Mesenchymal stem cell (in vitro differentiated cells and primary cell): Measurements from ENCODE around the gene PRMT1.

ENCODE experiments used
- DNase-seq: peaks from one replicate; pipeline ENCODE4 v3.0.0-alpha.2; 2013
- H2AFZ ChIP-seq: one replicate; pipeline ENCODE4 v1.6.1; 2013; ENCODE audit warnings: low read depth, mild to moderate bottlenecking, control low read depth, inconsistent platforms, low read length, moderate library complexity
- H2AK5ac ChIP-seq: 2 replicates; pipeline ENCODE4 v1.6.1; 2013; ENCODE audit warnings: low read length, moderate library complexity, mild to moderate bottlenecking, inconsistent platforms; ENCODE audit not compliant: severe bottlenecking
- H2BK120ac ChIP-seq: one replicate; pipeline ENCODE4 v1.6.1; 2013; ENCODE audit warnings: low read depth, mild to moderate bottlenecking, inconsistent platforms, low read length, moderate library complexity
- H2BK12ac ChIP-seq, 2 experiments: one replicate each; pipeline ENCODE4 v1.6.1; 2013; ENCODE audit warnings: inconsistent platforms in 2 of 2, low read length in 2 of 2, mild to moderate bottlenecking in 2 of 2, moderate library complexity in 2 of 2, control low read depth in 1 of 2
- H2BK15ac ChIP-seq: one replicate; pipeline ENCODE4 v1.6.1; 2013; ENCODE audit warnings: mild to moderate bottlenecking, low read depth, inconsistent platforms; ENCODE audit not compliant: poor library complexity, severe bottlenecking
- H2BK5ac ChIP-seq: 2 replicates; pipeline ENCODE4 v1.6.1; 2013; ENCODE audit warnings: low read depth, mild to moderate bottlenecking, low read length, control low read depth, inconsistent platforms; ENCODE audit not compliant: poor library complexity, severe bottlenecking
- H3K14ac ChIP-seq, 2 experiments: one replicate each; pipeline ENCODE4 v1.6.1; 2013; ENCODE audit warnings: inconsistent platforms in 2 of 2, low read length in 2 of 2, control low read depth in 1 of 2, mild to moderate bottlenecking in 1 of 2, moderate library complexity in 1 of 2
- H3K18ac ChIP-seq, 2 experiments: one replicate each; pipeline ENCODE4 v1.6.1; 2013; ENCODE audit warnings: inconsistent platforms in 2 of 2, low read length in 2 of 2, control low read depth in 1 of 2, low read depth in 1 of 2, mild to moderate bottlenecking in 1 of 2
- H3K23ac ChIP-seq, 2 experiments: one replicate each; pipeline ENCODE4 v1.6.1; 2013; ENCODE audit warnings: inconsistent platforms in 2 of 2, low read length in 2 of 2, mild to moderate bottlenecking in 2 of 2, moderate library complexity in 2 of 2, control low read depth in 1 of 2
- H3K27ac ChIP-seq: 2 replicates; pipeline ENCODE4 v1.5.1; 2013; ENCODE audit warnings: mild to moderate bottlenecking, moderate library complexity, low read length, control low read depth, inconsistent platforms; ENCODE audit not compliant: poor library complexity, severe bottlenecking
- H3K27me3 ChIP-seq, 2 experiments: 2 replicates each; pipeline versions ENCODE4 v1.6.1 to v1.7.0; 2013; ENCODE audit warnings: low read length in 2 of 2, mild to moderate bottlenecking in 2 of 2, moderate library complexity in 2 of 2, control low read depth in 1 of 2, inconsistent platforms in 1 of 2; ENCODE audit not compliant: control insufficient read depth in 1 of 2, insufficient read depth in 1 of 2
- H3K36me3 ChIP-seq, 2 experiments: 2 replicates each; pipeline versions ENCODE4 v1.6.1 to v1.7.0; 2013; ENCODE audit warnings: low read length in 2 of 2, control low read depth in 1 of 2, inconsistent platforms in 1 of 2, low read depth in 1 of 2, mild to moderate bottlenecking in 1 of 2; ENCODE audit not compliant: insufficient read depth in 2 of 2, control insufficient read depth in 1 of 2
- H3K4ac ChIP-seq, 2 experiments: one replicate each; pipeline ENCODE4 v1.6.1; 2013; ENCODE audit warnings: inconsistent platforms in 2 of 2, low read length in 2 of 2, mild to moderate bottlenecking in 2 of 2, moderate library complexity in 2 of 2, control low read depth in 1 of 2, low read depth in 1 of 2
- H3K4me1 ChIP-seq: 2 replicates; pipeline ENCODE4 v1.6.1; 2013; ENCODE audit warnings: low read depth, low read length, control low read depth; ENCODE audit not compliant: control insufficient read depth, insufficient read depth
- H3K4me2 ChIP-seq: 2 replicates; pipeline ENCODE4 v1.6.1; 2013; ENCODE audit warnings: low read length, mild to moderate bottlenecking, inconsistent platforms; ENCODE audit not compliant: poor library complexity, severe bottlenecking
- H3K4me3 ChIP-seq, 2 experiments: 2 replicates each; pipeline versions ENCODE4 v1.5.1 to v1.7.0; 2013; ENCODE audit warnings: low read length in 2 of 2, mild to moderate bottlenecking in 2 of 2, control low read depth in 1 of 2, low read depth in 1 of 2; ENCODE audit not compliant: insufficient read depth in 1 of 2
- H3K79me1 ChIP-seq: replicated peaks from 2 replicates; pipeline ENCODE4 v1.6.1; 2013; ENCODE audit warnings: mild to moderate bottlenecking, control low read depth, low read length, inconsistent platforms; ENCODE audit not compliant: poor library complexity, severe bottlenecking
- H3K9ac ChIP-seq: 2 replicates; pipeline ENCODE4 v1.7.0; 2013; ENCODE audit warnings: mild to moderate bottlenecking, low read length, moderate library complexity
- H3K9me3 ChIP-seq: 2 replicates; pipeline ENCODE4 v1.7.0; 2013; ENCODE audit warnings: mild to moderate bottlenecking, low read length; ENCODE audit not compliant: control insufficient read depth
- H4K8ac ChIP-seq: one replicate; pipeline ENCODE4 v1.6.1; 2013; ENCODE audit warnings: inconsistent platforms, mild to moderate bottlenecking, low read length, moderate library complexity
- H4K91ac ChIP-seq: one replicate; pipeline ENCODE4 v1.6.1; 2013; ENCODE audit warnings: mild to moderate bottlenecking, low read length, inconsistent platforms
- WGBS: methylation state at CpG from one replicate; pipeline ENCODE4 v1.1.7; 2013; ENCODE audit warnings: mixed read lengths; 5-methylcytosine and 5-hydroxymethylcytosine counted together

Gene PRMT1

DNA sequence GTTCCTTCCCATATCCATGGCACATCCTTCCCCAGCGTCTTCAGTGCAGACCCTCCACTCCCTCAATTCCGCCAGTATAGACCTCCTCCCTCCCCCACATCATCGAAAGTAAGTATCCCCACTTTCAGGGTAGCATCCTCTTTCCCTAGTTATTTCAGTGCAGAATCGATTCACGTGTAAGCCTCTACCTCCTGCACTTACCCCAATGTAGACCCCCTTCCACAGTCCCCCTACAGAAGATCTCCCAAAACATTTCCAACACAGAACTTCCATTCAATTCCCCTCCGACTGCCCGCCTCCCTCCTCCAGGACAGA, 12.1 kb upstream of the PRMT1 start:
- Histone ChIP-seq H3K4ac (peak overlapping the region in 1 of 2 experiments; percentile 42), H4K91ac (no peak overlapping the region), H3K14ac (peak overlapping the region in 1 of 2 experiments; percentile 64), H3K27ac (peak overlapping the region; percentile 97), H3K18ac (peak overlapping the region; percentile 14 to 49), H3K9ac (peak overlapping the region; percentile 93), H3K4me3 (peak overlapping the region; percentile 67 to 97), H3K79me1 (peaks cover 45% of the 10 kb centered on the region), H4K8ac (no peak overlapping the region), H2BK12ac (no peak overlapping the region), H3K23ac (no peak overlapping the region), H3K9me3 (no peaks in the 10 kb centered on the region), H2BK15ac (no peak overlapping the region), H3K36me3 (peaks cover 43 to 47% of the 10 kb centered on the region in 2 experiments), H2AK5ac (no peak overlapping the region), H2AFZ (no peak overlapping the region), H2BK120ac (no peak overlapping the region), H3K4me1 (peaks cover 17% of the 10 kb centered on the region), H3K27me3 (no peaks in the 10 kb centered on the region), H3K4me2 (peak overlapping the region; percentile 89), H2BK5ac (no peak overlapping the region)
- DNase-seq, result no peak
- under 1% methylated on average over 7 of the region's 7 CpGs for WGBS

DNA sequence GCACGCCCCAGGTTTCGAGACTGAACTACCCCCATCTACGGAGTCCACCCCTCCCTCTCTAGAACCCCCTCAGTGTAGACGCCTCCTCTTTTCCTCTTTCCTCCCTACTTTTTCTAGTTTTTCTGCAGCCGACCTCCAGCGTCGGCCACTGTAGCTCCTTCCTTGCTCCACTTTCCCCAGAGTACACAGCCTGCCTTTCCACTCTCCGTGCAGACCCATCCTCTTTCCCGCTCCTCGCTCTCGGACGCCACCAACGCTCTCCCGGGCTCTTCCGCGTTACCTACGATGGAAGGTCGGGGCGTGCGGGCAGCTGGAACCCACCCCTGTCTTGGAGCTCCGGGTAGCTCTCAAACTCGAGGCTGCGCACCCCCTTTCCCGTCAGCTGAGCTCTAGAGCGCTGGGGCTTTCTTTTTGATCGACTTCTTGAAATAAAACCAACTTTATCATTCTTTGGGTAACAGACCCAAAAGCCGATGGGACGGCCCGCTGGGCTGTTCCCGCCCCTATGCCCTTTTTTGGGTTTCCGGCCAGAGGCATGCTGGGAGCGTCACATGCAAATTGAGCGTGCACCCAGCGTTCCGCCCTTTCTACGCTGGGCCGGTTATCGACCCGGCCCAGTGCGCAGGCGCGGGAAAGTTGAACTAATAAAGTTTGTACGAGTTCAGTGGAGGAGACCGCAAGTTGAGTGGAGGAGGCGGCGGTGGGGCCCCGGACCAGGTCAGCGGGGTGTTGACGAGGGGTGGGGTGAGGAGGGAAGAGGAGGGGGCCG, 11.5 kb upstream of the PRMT1 start, which contains the start of the genes BCL2L12 and IRF3:
BCL2L12 (plus strand) TSS at position 583 of the 769 bp plus-strand sequence. CDS start 760 bp downstream, outside the sequence.
IRF3 (minus strand) TSS at position 507 of the 769 bp plus-strand sequence. CDS start 1,019 bp downstream, outside the sequence.
- Histone ChIP-seq H3K36me3 (peaks cover 42 to 47% of the 10 kb centered on the region in 2 experiments), H3K9ac (peak within 1 kb of the TSS; percentile 93), H3K4ac (peak within 1 kb of the TSS in 1 of 2 experiments; percentile 83), H2BK5ac (peak within 1 kb of the TSS; percentile 76), H3K4me1 (peaks cover 16% of the 10 kb centered on the region), H2AFZ (peak within 1 kb of the TSS; percentile 64), H2BK120ac (peak within 1 kb of the TSS; percentile 61), H4K8ac (peak within 1 kb of the TSS; percentile 9), H3K18ac (peak within 1 kb of the TSS; percentile 94 to 97), H3K27me3 (no peaks in the 10 kb centered on the region), H3K4me3 (peak within 1 kb of the TSS; percentile 70 to 97), H3K27ac (peak within 1 kb of the TSS; percentile 97), H3K23ac (peak within 1 kb of the TSS in 1 of 2 experiments; percentile 46), H3K79me1 (peaks cover 48% of the 10 kb centered on the region), H3K14ac (peak within 1 kb of the TSS in 1 of 2 experiments; percentile 95), H2BK15ac (no peak within 1 kb of the TSS), H2BK12ac (peak within 1 kb of the TSS in 1 of 2 experiments; percentile 29), H3K4me2 (peak within 1 kb of the TSS; percentile 93), H4K91ac (peak within 1 kb of the TSS; percentile 9), H3K9me3 (no peaks in the 10 kb centered on the region), H2AK5ac (no peak within 1 kb of the TSS)
- under 1% methylated on average over 50 of the region's 50 CpGs for WGBS
- peak; percentile 97 for DNase-seq

DNA sequence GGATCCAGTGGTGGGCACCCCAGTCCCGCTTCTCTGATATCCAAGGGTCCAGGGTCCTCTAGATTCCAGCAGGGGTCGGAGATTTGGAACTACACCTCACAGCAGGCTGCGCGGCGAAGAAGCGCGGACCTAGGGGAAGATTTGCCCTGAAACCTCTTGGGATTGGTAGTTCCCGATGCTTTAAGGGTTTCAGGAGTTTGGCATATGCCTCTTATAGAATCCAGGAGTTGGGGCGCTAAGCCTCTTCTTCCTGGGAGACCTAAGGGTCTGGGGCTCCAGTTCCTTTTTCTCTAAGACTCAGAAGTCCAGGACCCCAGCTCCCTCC, 11.0 kb upstream of the PRMT1 start:
- Histone ChIP-seq H3K27ac (no peak overlapping the region), H3K4ac (no peak overlapping the region), H3K9me3 (no peaks in the 10 kb centered on the region), H4K91ac (no peak overlapping the region), H4K8ac (no peak overlapping the region), H3K4me1 (peaks cover 14% of the 10 kb centered on the region), H2AK5ac (no peak overlapping the region), H2BK5ac (peak overlapping the region; percentile 5), H2BK12ac (no peak overlapping the region), H3K14ac (no peak overlapping the region), H2BK15ac (no peak overlapping the region), H2AFZ (no peak overlapping the region), H3K18ac (no peak overlapping the region), H3K79me1 (peaks cover 47% of the 10 kb centered on the region), H3K36me3 (peaks cover 37 to 45% of the 10 kb centered on the region in 2 experiments), H3K27me3 (no peaks in the 10 kb centered on the region), H3K4me3 (peak overlapping the region; percentile 70 to 97), H2BK120ac (no peak overlapping the region), H3K23ac (no peak overlapping the region), H3K4me2 (peak overlapping the region; percentile 93), H3K9ac (peak overlapping the region; percentile 93)
- no peak for DNase-seq
- 0% methylated on average over 9 of the region's 9 CpGs for WGBS

DNA sequence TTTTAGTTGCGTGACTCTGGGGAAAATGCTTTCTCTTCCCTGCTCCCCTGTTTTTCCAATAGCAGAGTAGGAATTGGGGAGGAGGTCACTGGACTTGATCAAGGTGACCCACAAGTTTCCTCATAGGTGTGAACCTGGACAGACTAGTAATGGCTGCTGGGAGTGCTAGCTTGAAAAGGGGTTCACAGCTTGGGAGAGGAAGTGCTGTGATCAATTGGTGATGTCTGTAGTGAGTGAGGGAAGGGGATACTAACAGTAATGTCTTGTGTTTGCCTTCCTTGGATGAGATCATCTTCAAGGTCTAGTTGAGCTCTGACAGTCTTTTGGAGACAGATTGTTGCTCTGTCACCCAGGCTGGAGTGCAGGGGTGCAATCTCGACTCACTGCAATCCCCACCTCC, 9.6 kb upstream of the PRMT1 start:
- Histone ChIP-seq H2AK5ac (peak overlapping the region; percentile 33), H3K4me2 (no peak overlapping the region), H2BK120ac (no peak overlapping the region), H3K79me1 (peaks cover 40% of the 10 kb centered on the region), H3K4me1 (peaks cover 19% of the 10 kb centered on the region), H3K4me3 (no peak overlapping the region), H3K27me3 (no peaks in the 10 kb centered on the region), H3K23ac (no peak overlapping the region), H4K91ac (no peak overlapping the region), H3K27ac (no peak overlapping the region), H3K9ac (peak overlapping the region; percentile 93), H2BK15ac (no peak overlapping the region), H3K4ac (no peak overlapping the region), H3K18ac (no peak overlapping the region), H3K9me3 (no peaks in the 10 kb centered on the region), H2BK12ac (no peak overlapping the region), H2AFZ (no peak overlapping the region), H2BK5ac (no peak overlapping the region), H3K36me3 (peaks cover 25 to 32% of the 10 kb centered on the region in 2 experiments), H4K8ac (no peak overlapping the region), H3K14ac (no peak overlapping the region)
- WGBS, result 97% methylated on average over 1 of the region's 2 CpGs
- no peak for DNase-seq
